ENCODE measurements around the gene PRR29.
"Not testable (repeated sequence)": the region's sequence is repeated elsewhere in the genome, so short reads cannot be mapped to it uniquely, and the experiment has no call there.

PRR29 gene

GRCh38 chr17:63998721-63999679, 849 bp downstream of the PRR29 start:
- DNase-seq: no peak

DNA sequence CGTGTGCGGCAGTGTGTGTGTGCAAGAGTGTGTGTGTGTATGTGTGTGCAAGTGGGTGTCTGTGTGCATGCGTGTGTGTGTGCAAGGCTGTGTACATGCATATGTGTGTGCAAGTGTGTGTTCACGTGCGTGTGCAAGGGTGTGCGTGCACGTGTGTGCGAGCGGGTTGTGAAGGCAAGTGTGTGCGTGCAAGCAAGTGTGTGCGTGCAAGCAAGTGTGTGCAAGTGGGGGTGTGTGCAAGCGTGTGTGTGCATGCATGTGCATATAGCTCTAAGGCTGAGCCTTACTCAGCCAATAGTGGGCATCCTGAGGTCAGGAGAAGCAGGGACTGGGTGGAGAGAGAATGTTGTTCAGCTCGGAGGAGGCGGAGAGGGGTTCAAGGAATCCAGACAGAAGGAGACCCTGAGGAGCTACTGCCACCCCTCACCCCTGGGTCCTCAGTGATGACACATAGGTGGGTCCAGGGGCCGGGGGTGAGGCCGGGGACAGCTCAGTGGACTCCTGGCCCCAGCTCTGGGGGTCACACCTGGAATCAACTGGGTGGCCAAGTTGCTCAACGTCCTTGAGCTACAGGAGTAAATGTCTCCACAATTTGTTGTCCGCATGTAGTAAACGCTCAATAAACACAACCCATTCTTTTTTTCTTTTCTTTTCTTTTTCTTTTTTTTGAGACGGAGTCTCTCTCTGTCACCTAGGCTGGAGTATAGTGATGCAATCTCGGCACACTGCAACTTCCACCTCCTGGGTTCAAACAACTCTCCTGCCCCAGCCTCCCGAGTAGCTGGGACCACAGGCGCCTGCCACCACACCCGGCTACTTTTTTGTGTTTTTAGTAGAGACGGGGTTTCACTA, 1.8 kb downstream of the PRR29 start:
- no peak for DNase-seq

DNA sequence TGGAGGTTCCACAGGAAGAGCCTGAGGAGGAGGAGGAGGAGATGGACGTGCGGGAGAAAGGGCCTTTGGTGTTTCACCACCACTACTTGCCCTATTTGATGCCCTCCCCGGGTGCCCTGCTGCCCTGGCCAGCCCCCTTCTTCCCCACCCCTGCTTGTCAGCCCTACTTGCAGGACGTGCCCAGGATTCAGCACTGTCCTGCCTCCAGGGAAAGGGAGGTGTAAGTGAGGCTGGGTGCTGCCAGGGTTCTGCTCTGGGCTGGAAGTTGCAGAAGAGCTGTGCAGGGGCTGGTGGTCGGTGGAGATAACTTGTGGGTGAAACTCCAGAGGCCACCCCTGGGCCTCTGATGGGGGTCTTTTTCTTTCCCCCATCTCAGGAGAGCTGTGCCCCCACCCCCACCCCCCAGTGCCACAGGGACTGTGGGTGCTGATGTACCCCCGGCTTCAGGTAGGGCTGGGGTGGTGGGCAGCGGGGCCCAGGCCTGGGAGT, 3.0 kb downstream of the PRR29 start:
- no peak for DNase-seq

GRCh38 chr17:64001763-64002529, 3.8 kb downstream of the PRR29 start:
- DNase-seq: no peak

DNA sequence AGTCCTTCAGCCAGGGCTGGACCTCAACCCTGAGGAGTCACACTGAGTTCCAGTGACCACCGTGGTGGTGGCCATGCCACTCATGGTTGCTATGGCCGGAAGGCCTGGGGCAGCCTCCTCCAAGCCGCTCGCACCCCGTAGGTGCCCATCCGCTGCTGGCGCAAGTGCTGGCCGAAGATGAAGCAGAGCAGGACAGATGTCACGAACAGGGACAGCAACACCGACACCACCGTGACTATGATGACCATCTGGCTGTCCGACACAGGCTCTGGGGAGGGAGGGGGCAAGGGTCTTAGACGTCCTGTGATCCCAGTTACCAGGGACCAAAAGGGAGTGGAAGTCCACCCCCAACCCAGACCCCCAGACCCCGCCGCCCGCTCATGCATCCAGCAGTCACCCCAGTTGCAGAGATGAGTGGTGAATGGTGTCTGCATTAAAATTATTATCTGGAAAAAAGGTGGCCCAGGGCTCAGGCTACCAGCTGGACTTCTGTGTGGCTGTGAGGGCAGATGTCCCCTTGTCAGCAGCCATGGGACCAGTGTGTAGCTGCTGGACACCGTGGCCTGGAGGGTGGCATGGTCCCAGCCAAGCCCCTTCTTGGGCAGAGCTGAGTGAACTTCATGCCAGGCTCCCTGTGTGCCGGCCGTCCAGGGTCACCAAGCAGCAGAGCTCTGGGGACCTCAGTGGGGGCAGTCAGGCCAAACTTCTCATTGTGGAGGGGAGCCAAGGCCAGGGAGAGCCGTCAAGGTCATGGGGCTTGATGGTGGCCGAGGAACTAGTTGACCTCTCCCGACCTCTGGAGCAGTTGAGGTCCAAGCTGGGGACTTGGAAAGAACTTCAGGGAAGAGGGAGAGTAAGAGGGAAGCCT, 4.7 kb downstream of the PRR29 start:
- no peak for DNase-seq

DNA sequence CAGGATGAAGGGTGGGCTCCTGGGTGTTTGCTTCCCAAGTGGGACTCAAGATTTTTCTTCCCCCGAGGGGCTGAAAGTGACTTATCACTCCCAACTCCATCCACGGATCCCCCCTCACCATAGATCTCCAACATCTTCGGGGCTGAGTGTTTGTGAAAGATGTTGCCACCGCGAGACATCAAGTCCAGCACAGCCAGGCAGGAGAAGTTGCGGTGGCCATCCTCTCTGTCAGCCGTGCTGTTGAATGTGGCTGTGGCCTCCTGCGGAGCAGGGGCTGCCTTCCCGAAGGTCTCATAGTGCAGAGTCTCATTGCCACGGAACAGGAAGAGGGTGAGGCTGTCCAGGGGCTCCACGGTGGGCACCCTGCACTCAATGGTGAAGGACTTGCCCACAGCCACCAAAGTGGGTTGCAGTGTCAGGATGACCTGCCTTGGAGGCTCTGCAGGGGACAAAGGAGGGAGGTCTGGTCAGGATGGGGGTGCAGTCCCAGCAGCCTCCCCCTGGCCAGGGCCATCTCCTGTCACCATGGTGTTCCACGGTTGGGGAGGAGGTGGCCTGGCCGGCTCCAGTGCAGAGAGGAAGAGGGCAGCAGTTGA, 5.5 kb downstream of the PRR29 start:
- no peak for DNase-seq

- DNase-seq: no peak
Observed at GRCh38 chr17:64004218-64004770, 6.1 kb downstream of the PRR29 start.

DNA sequence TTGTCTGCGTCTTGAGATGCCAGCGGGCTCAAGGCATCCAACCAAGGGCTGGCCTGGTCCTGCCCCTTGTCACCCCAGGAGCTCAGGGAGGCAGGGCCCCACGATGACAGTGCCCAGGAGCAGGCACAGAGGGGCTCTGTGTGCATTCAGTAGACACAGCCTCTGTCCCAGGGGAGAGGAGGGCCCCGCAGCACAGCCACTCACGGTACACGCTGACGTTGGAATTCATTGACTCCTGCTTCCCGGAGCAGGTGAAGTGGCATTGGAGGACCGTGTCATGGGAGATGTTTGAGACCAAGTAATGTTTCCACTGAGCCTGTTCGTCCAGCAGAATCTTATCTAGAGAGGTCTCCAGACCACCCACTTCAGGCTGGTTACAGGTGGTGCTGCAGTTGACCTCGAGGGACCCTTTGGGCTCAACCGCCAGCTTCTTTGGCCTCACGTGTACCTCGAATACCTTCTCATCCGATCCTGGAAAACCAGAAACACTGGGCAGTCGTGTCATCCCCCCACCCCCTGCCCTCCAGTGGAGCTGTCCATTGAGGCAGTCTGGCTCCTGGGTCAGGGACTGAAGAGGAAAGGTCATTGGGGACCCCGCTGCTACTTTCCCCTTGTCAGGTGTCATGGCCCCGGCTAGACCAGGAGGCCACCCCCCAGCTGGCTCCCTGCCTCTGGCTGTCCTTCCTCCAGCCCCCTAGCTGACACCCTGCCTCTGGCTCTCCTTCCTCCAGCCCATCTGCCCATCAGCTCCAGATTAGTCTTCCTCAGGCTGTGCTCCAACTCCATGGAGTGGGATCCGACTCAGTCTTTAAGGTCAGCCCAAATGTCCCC, 7.0 kb downstream of the PRR29 start:
- no peak for DNase-seq

GRCh38 chr17:64005734-64006167, 7.6 kb downstream of the PRR29 start:
- no peak for DNase-seq

DNA sequence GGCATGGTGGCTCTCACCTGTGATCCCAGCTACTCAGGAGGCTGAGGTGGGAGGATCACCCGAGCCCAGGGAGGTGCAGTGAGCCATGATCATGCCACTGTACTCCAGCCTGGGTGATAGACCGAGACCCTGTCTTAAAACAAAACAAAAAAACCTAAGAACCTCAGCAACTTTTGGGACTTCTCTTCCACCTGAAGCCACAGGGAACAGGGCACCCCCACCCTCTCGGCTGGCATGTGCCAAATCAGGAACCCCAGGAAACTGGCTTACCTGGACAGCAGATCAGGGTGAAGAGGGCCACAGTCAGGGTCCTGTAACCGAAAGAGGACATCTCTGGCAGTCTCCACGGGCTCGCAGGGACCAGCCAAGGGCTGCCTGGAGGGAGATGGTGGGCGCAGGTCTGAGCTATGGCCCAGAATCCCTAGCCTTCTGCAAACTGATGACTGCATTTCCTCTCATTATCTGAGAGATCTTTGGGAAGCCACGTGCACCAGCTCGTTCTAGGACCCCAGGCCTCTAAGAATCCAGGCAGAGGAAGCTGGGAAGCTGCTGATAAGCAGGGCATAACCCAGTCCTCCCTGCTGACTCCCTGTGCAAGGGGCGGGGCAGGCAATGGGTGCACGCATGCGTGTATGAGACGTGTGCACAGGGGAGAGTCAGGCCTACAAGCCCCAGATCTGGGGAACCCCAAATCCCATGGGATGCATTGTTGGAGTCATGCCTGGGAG, 8.4 kb downstream of the PRR29 start:
- DNase-seq: no peak

DNA sequence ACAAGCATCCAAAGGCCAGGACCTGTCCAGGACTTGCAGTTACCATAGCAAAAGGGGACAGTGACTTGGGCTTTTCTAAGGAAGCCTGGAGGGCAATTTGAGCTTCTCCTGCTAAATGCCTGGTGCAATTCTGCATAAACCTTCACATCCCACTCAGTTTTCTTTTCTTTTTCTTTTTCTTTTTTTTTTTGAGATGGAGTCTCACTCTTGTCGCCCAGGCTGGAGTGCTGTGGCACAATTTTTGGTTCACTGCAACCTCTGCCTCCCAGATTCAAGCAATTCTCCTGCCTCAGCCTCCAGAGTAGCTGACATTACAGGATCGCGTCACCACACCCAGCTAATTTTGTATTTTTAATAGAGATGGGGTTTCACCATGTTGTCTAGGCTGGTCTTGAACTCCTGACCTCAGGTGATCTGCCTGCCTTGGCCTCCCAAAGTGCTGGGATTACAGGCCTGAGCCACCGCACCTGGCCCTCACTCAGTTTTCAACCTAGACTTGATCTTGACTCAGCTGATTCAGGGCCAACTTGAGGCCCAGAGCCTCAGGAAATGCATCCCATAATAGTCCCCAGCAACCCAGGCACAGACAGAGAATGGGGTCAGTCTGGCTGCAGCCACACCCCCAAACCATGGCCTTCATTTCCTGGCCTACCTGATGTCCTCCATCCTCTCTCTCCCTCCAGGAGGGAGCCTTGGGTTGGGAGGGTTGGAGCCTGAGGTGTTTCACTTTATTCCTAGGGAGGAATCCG, 9.1 kb downstream of the PRR29 start:
- not testable (repeated sequence) for DNase-seq

DNA sequence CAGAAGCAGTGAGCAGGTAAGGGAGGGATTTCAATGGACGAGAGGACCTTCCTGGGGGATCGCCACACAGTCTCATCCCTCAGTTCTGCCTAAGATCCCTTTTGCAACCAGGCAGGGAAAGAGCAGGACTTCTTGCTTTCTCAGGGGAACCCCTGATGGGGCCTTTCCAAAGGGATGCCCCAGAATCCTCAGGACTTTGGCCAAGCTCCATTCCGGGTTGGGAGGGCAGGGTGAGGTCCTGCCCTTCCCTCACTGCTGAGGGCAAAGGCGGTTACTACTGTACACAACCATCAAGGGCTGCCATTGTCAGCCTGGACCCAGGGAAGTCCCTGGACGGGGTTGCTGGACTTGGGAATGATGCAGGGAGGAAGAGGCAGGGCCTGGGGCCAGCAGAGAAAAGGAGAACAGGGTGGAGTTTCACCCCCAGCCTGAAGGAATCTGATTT, 9.7 kb downstream of the PRR29 start:
- no peak for DNase-seq

GRCh38 chr17:64008346-64008745, 10.2 kb downstream of the PRR29 start:
- no peak for DNase-seq

- no peak for DNase-seq
Observed at GRCh38 chr17:64008830-64009229, 10.7 kb downstream of the PRR29 start.

DNA sequence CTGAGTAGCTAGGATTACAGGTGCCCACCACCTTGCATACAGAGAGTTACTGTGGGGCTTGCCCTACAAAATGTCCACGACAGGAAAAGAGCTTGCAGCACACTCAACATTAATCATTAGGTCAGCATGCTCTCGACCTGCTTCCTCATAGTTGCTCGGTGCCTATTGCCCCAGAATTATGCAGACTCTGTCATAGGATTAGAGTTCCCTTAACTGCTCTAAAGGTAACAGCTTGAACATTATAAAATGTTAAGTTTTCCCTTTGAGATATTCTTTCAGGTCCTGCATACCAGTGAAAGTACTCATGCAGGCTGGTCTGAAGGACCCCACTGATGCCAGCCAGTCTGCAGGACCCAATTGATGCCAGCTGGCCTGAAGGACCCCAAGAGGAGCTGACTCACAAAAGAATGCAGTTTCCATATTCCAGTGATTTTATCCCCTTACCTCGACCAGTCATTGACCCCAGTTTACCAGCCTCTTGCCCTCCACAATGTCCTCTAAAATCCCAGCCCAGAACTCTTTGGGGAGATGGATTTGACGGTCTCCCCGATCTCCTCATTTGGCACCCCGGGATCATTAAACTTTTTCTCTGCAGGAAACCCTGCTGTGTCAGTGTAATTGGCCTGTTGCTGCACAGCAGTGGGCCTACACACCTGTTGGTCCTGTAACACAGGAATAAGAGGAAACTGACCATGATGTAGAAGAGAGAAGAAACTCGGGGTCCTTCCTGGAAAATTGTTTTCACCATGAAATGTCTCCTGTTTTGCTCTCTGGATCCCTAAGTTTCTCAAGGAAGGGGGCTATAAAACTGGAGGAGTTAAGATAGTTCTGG, 11.6 kb downstream of the PRR29 start:
- DNase-seq: no peak

GRCh38 chr17:64015447-64015846, 17.3 kb downstream of the PRR29 start:
- DNase-seq: no peak

- DNase-seq: no peak
Observed at GRCh38 chr17:64016231-64016784, 18.2 kb downstream of the PRR29 start.

Measured in bone marrow (tissue), 2 donors.